Astrocyte of the spinal cord (primary cell): ENCODE data around the gene PRSS33.

Experiments
- DNase-seq: peaks from one replicate; pipeline ENCODE4 v3.0.0; 2011; ENCODE audit warnings: low read depth, low spot score
- H3K4me3 ChIP-seq: 2 replicates; pipeline ENCODE4 v1.5.1; 2011; ENCODE audit warnings: low read depth, mild to moderate bottlenecking, low read length, moderate library complexity
- in situ Hi-C: cut with HindIII; loops from 2 replicates; pipeline ENCODE4 v1.10.0; 2017; ENCODE audit warnings: low sequenced_read_pairs
- TF ChIP-seq, protein P1 (sequence below): IDR thresholded peaks from 2 replicates; pipeline ENCODE4 v1.5.1; 2012; ENCODE audit warnings: low read depth, mild to moderate bottlenecking, low read length, inconsistent platforms

Gene PRSS33

DNA sequence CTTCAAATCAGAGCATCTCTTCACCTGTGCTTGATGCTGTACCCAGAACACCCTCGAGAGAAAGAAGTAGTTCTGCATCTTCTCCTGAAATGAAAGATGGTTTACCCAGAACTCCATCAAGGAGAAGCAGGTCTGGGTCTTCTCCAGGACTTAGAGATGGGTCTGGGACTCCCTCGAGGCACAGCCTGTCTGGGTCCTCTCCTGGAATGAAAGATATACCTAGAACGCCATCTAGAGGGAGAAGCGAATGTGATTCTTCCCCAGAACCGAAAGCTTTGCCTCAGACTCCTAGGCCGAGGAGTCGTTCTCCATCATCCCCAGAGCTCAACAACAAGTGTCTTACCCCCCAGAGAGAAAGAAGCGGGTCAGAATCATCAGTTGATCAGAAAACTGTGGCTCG, 22.6 kb downstream of the PRSS33 start:
- TF ChIP-seq, protein P1, sequence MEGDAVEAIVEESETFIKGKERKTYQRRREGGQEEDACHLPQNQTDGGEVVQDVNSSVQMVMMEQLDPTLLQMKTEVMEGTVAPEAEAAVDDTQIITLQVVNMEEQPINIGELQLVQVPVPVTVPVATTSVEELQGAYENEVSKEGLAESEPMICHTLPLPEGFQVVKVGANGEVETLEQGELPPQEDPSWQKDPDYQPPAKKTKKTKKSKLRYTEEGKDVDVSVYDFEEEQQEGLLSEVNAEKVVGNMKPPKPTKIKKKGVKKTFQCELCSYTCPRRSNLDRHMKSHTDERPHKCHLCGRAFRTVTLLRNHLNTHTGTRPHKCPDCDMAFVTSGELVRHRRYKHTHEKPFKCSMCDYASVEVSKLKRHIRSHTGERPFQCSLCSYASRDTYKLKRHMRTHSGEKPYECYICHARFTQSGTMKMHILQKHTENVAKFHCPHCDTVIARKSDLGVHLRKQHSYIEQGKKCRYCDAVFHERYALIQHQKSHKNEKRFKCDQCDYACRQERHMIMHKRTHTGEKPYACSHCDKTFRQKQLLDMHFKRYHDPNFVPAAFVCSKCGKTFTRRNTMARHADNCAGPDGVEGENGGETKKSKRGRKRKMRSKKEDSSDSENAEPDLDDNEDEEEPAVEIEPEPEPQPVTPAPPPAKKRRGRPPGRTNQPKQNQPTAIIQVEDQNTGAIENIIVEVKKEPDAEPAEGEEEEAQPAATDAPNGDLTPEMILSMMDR = no peak
- in situ Hi-C loops = no loop called here
- DNase-seq = no peak
- no peak overlapping the region for H3K4me3 ChIP-seq

DNA sequence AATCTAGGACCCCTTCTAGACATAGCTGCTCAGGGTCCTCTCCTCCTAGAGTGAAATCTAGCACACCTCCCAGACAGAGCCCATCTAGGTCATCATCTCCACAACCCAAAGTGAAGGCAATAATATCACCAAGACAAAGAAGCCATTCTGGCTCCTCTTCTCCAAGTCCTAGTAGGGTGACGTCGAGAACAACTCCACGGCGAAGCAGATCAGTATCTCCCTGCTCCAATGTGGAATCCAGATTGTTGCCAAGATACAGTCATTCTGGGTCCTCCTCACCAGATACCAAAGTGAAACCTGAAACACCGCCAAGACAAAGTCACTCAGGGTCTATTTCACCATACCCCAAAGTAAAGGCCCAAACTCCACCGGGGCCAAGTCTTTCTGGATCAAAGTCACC, 24.2 kb downstream of the PRSS33 start:
- H3K4me3 ChIP-seq = no peak overlapping the region
- TF ChIP-seq, protein P1 = no peak
- in situ Hi-C loops = no loop called here
- DNase-seq = no peak

DNA sequence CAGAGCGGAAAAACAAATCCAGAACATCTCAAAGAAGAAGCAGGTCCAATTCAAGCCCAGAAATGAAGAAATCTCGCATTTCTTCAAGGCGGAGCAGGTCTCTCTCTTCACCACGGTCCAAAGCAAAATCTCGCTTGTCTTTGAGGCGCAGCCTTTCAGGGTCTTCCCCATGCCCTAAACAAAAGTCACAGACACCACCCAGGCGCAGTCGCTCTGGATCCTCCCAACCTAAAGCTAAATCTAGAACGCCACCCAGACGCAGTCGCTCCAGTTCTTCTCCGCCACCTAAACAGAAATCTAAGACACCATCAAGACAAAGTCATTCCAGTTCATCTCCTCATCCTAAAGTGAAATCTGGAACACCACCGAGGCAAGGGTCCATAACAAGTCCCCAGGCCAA, 24.6 kb downstream of the PRSS33 start:
- DNase-seq = no peak
- no peak overlapping the region for H3K4me3 ChIP-seq
- TF ChIP-seq, protein P1 = no peak
- in situ Hi-C loops = no loop called here

DNA sequence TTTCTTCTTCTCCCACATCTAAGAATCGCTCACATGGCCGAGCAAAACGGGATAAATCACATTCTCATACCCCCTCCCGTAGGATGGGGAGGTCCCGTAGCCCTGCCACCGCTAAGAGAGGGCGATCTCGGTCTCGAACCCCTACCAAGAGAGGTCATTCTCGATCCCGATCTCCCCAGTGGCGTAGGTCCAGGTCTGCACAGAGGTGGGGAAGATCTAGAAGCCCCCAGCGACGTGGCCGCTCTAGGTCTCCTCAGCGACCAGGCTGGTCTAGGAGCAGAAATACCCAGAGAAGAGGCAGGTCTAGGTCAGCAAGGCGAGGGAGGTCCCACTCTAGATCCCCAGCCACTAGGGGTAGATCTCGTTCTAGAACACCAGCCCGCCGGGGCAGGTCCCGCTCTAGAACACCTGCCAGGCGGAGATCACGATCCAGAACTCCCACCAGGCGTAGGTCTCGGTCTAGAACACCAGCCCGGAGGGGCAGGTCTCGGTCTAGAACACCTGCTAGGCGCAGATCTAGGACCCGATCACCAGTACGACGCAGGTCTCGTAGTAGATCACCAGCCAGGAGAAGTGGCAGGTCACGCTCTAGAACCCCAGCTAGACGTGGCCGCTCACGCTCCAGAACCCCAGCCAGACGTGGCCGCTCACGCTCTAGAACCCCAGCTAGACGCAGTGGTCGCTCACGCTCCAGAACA, 25.3 kb downstream of the PRSS33 start:
- in situ Hi-C loops = no loop called here
- TF ChIP-seq, protein P1 = no peak
- DNase-seq = no peak
- H3K4me3 ChIP-seq = no peak overlapping the region

DNA sequence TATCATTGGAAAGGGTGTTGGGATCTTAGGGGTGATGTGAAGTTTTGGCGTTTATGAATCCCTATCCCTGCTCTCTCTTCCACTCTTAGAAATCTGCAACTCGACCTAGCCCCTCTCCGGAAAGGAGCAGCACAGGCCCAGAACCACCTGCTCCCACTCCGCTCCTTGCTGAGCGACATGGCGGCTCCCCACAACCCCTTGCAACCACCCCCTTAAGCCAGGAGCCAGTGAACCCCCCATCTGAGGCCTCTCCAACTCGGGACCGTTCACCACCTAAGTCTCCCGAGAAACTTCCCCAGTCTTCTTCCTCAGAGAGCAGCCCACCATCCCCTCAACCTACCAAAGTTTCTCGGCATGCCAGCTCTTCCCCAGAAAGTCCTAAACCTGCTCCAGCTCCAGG, 25.9 kb downstream of the PRSS33 start:
- in situ Hi-C loops = no loop called here
- no peak overlapping the region for H3K4me3 ChIP-seq

DNA sequence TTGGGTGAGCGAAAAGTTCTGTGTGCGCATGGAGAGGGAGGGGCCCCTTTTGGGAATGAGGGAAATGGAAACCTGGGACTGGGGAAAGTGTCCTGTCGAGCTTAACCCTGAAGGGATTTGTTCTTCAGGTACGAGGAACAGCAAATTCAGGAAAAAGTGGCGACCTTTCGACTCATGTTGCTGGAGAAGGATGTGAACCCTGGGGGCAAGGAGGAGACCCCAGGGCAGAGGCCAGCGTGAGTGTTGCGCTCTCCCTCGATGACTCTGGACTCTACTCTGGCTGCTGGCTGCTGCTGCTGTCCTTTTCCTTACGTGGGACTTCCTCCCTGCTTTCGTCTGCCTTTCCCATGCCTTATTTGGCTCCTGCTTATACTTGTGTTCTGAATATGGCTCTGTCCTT, 30.0 kb downstream of the PRSS33 start:
- TF ChIP-seq, protein P1 = no peak
- no peak for DNase-seq
- no peak overlapping the region for H3K4me3 ChIP-seq
- in situ Hi-C loops = no loop called here

More for the DNA sequence above, 25.9 kb downstream of the PRSS33 start:
- TF ChIP-seq, protein P1 = no peak
- DNase-seq = no peak
